GM21786 (cell line): ENCODE data around the gene RCE1.

ENCODE experiments used
- ATAC-seq: cut with Tn5 transposase; IDR thresholded peaks from one replicate; pipeline ENCODE4 v1.9.1; 2021; ENCODE audit not compliant: unreplicated experiment

Gene RCE1

GRCh38 chr11:66884443-66884842 lies 41.2 kb downstream of the RCE1 start:
- ATAC-seq, result no peak

GRCh38 chr11:66885469-66885868 lies 42.2 kb downstream of the RCE1 start:
- no peak for ATAC-seq

DNA sequence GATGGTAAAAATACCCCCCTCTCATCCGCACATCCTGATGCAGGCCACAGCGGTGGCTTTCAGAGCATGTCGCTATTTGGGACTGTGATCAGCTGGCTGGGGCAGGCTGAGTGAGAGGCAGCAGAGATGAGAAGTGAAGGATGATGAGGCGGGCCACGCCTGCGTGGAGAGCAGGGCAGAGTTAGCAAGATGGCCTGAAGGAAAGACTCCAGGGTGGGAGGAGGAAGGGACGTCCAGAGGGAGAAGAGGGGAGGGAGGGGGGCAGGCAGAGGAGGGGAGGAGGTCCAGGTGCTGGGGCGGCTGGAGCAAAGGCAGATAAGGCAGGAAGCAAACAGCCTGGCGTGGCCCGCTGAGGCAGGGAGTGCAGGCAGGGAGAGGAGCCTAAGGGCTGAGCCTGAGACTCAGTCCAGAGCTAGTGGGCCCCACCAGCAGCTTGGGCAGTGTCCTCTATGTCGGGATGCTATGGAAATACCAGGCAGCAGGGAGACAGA lies 42.8 kb downstream of the RCE1 start:
- ATAC-seq, result no peak

- no peak for ATAC-seq
Measured at GRCh38 chr11:66886671-66887221, 43.5 kb downstream of the RCE1 start.

- no peak for ATAC-seq
Measured at GRCh38 chr11:66887526-66887925, 44.3 kb downstream of the RCE1 start.

DNA sequence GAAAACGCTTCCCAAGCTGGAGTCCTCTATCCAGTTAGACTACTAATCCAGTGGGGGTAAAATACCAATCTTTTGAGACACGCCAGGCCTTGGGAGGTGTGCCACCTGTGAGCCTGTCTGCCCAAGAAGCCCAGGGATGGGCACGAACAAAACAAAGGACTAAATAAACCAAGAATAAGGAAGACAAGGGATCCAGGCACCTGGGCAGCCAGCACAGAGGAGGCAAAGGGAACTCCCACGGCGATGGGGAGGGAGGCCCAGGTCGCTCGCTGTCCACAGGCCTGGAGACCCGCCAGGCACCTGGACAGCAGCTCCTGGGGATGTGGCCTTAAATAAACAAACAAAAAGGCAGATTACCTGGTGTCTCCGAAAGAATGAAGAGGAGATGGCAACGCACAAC lies 45.0 kb downstream of the RCE1 start:
- no peak for ATAC-seq

DNA sequence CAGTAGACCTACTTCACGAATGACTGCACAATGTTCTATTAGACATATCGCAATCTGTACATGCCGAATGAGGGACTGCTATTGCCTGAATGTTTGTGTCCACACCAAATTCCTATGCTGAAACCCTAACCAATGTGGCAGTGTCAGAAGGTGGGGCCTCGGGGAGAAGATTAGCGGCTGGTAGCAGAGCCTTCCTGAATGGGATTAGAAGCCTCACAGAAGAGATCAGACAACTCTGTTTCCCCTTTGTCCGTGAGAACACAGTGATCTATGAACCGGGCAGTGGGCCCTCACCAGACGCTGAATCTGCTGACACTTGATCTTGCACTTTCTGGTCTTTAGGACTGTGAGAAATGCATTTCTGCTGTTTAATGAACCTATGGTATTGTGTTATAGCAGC lies 46.7 kb downstream of the RCE1 start:
- ATAC-seq, result no peak

- peak; percentile 97 for ATAC-seq
Measured at GRCh38 chr11:66891851-66892660, 48.8 kb downstream of the RCE1 start.

- no peak for ATAC-seq
Measured at GRCh38 chr11:66892911-66893310, 49.7 kb downstream of the RCE1 start.

- ATAC-seq, result no peak
Measured at GRCh38 chr11:66894141-66894540, 50.9 kb downstream of the RCE1 start.
